NCI-H510A (cell line): ENCODE data around the gene MXD4.
"Not testable (repeated sequence)": the region's sequence is repeated elsewhere in the genome, so short reads cannot be mapped to it uniquely, and the experiment has no call there.

Source experiments
- DNase-seq: peaks from one replicate; lab custom pipeline; 2025; lab: John Stamatoyannopoulos, UW

The MXD4 gene

DNA sequence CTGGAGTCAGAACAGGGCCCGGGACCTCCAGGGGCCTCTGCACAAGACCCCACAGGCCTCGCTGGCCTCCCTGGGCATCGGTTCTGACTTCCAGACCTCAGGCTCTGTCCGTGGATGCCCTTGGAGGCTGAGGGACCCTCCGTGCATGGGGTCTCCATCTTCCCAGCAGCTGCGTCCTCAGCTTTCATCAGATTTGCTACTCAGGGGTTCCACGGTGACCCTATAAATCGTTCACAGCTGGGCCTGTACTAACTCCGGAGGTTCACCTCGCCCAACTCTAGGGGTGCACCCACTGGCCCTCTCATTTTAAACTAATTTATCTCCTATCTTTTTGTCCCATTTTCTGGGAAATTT lies 13.1 kb upstream of the MXD4 start:
- not testable (repeated sequence) for DNase-seq

DNA sequence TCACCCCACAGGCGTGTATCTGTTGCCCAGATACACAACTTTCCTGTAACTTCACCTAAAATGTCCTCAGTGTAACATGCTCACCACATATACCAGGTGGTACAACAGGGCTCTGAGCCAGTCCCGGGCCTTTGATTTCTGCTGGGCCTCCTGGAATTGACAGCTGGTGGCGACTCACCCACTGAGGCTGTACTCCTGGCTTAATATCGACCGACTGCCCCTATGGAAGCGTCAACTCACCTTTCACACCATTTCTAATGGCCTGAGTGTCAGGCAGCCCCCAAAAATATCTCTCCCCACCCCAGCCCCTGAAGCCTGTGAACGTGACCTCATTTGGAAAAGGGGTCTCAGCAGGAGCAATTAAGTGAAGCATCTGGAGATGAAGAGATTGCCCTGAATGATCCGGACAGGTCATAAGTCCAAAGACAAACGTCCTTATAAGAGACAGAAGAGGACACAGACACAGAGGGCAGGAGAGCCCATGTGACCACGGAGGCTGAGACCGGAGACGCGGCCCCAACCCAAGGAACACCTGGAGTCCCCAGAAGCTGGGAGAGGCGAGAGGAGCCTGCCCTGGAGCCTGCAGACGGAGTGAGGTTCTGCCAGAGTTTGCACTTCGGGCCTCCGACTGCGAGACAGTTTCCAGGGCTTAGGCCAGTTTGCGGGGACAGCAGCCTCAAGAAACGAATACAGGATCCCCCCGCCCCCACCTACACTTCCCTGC lies 12.6 kb upstream of the MXD4 start:
- DNase-seq = no peak

DNA sequence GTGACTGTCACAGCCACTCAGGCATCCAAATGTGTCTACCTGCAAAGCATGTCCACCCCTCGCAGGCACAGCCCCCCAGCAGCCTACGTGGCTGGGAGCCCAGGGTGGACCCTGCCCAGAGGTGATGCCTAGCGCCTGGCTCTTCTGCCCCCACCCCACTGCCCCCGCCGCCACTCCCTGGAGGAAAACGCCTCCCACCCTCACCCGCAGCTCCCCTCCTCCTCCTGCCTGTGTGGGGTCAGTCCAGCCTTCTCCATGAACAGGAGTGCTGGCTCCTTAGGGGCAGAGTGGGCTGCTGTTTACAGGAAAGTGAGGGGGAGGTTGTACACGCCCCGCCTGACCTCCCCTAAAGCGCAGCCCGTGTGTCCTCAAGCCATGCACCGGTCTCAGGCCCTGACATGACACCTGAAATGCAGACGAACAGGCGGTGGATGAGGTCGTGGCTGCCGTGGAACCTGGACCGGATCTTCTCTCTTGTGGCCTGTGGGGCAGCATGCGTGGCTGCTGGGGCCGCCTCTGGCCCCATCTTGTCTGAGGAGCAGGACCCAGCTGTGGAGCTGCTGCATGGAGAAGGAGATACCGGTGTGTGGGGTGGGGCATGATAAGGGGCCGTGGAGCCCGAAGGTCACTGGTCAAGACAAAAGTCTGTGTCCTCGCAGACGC lies 11.9 kb upstream of the MXD4 start:
- DNase-seq = no peak

DNA sequence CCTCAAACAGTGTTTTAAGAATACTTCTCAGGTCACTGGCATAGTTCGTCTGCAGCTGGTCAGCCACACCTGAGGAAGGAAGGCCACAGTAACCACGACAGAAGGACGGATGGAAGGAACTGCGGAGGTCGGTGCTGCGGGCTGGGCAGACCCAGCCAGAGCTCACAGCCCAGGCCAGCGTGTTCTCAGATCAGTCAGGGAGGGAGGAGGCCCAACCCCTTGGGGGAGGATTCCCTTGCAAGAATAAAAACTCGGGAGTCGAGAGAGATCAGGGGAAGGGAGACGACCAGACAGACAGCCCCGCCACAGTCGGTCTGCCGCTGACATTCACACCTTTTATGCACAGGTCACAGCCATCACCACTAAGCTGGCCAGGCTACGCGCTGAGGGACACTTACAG lies 11.3 kb upstream of the MXD4 start:
- no peak for DNase-seq

DNA sequence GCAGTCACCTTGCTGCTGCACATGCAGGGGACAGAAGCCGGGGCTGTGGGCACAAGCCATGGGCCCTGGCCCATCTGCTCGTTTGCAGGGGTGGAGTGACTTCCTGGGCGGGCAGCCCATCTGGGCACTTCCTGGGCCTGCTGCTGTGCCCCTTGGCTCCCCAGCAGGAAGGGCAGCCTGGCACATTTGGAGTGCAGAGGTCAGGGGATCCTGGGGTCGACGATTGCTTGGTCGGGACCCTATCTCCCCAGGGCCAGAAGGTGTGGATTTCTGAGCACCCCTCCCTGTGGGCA lies 10.9 kb upstream of the MXD4 start:
- DNase-seq = no peak

DNA sequence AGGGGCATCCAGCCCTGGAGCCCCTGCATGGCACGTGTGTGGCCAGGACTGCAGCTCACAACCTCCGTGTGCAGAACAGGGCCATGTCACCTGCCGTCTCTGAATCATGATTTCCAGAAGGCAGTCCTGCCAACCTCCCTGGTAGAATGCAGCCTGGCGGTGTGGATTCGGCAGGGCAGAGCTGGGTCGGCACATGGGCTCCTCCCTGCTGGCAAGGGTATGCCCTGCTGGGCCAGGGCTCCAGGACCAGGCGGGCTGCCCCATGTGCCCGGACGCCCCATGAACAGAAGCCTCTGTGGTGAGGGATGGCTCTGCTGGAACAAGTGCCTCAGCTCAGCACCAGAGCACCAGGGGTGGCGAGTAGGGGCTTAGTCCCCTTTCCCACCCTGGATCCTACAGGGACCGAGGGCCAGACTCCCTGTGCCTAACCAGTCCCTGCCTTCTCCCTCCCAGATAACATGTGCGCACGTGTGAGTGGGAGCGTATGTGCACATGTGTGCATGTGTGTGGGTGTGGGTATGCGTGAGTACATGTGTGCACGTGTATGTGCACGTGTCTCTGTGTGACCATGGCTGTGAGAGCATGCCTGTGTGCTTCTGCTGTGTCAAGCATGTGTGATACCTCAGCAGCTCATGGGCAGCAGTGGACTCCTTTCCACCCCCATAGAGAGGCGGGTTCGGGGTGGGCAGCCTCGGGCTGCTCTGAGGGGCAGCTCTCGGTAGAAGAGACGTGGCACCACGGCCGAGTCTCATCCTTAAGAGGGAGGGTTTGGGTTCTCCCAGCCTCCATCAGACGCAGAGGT lies 10.3 kb upstream of the MXD4 start:
- no peak for DNase-seq

DNA sequence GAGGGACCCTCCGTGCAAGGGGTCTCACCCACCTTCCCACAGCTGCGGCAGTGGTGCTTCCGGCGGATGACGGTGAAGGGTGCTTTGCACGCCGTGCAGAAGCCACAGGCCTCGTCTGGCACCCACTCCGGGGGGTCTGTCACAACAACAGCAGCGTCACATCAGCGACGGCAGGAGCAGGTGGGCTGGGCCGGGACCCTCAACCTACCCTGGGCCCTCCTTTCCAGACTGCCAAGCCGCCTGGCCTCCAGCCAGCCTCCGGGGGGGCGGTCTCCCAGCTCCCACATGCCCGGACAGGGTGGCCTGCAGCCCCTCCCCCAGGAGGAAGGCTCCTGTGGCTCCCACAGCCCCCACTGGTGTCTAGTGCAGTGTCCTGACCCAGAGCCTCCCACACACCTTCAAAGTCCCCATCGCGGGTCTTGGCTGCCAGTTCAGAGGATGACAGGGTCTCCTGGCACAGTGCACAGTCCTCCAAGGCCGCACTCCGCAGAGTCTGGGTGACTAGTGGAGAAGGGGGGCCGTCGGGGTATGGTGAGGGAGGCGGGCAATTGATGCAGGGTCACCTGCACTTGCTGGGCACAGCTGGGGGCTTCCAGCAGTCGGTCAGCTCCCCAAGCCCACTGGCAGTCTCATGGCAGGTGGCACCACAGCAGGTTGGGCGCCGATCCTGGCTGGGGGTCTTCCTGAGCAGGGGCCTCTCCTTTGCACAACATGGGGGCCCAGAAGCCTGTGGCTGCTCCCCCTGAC lies 9.5 kb upstream of the MXD4 start:
- DNase-seq = no peak

DNA sequence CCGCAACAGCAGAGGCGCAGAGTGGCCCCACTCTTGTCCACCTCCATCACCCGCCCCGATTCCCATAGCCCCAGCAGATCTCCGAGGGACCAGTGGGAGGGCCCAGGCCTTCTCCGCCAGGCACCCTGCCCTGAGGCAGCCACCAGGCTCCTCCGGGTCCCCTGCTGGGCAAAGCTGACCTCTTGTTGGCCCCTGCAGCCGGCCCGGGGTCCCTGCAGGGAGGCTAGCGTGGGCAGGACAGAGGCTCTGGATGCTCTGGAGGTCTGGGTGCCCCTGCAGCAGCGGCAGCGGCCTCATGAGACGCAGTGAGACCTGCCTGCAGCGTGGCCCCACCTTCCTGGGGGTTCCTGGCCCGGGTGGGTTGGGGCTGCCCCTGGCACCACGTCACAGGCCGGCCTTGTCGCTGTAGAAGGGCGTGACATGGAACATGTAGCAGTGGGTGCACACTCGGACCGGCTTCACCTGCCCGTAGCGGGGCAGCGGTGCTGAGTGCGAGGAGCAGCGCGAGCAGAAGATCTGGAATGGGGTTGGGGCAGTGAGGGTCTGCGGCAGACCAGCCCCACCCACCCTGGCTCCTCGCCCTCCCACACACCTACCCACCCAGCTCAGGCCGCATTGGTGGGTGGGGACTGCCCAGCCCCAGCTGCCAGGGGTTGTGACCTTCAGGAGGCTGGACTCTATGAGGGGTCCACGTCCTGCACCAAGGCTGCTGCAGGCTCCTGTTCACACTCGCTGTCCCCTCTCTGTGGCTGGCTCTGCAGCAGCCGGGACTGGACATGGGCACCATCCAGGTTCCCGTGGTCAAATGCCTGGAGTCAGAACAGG lies 8.6 kb upstream of the MXD4 start:
- DNase-seq = no peak

DNA sequence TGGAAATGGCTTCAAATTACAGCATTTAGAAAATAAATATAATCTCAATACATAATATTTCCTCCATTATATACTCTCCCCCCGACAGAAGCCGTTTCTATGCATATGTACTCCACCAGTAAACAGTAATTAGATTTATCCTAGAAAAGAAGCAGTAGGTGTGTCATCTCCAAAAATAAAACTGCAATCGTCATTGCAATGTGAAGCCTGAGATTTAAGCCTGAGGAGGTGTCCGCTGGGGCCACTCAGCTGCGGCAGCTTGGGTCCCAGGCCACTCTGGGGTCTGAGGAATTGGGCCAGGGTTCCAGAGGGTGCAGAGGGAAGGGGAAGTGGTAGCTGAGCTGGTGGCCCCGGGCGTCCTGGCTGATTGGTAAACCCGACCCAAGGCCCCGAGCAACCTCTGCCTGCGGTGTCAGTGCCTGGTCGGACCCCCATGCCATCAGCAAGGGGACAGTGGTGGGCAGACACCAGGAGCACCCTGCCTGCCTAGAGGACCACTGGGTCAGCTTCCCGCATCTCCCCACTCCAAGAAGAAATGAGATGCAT lies 7.8 kb upstream of the MXD4 start:
- DNase-seq = no peak

DNA sequence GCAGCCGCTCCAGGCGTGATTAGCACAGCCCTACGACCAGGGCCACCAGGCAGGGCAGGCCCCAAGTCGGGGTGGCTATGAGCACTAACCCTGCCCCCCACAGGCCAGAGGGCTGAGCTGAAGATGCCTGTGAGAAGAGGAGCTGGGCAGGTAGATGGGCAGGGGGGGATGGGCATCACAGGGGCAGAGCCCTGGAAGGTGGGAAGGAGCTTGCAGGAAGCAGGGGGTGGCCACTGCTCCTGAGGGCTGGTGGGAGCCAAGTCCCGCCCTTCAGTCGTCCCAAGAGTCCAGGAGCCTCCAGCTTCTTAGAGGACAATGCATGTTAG lies 7.3 kb upstream of the MXD4 start:
- DNase-seq = no peak

DNA sequence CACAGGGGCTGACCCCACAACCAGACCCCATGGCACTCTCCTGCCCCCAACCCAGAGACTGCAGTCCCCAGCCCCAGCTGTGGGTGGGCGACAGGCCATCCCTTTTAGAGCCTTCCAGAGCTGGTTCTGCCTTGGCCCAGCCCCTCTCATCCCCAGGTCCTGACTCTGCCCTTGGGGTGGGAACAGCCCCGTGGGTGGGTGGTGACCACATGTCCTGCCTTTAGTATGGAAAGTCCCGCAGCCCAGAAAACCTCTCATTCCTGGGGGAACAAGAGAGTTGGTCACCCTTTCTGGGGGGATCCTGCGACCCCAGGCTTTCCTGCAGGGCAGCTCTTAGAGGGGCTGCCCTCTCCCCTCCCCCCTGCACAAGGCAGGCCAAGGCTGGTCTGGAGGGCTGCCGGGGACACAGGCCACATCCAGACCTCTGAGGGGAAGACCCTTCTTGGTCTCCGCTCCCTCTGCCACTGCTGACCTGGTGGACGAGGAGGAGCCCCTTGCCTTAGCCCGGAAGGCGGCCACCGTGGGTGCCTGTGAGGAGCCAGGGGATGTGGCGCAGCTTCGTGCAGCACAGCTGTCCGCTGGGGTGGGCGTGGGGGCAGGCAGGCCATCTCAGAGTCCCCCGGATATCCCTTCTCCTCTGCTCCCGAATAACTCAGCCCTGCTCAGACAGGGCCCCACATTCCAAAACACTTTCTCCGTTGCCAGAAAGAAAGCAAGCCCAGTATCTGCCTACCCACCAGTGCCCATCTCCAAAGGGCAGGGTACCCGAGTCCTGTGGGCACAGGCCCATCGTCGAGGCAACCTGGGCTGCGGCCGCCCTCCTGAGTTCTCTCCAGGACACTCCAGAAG lies 6.7 kb upstream of the MXD4 start:
- DNase-seq = no peak

DNA sequence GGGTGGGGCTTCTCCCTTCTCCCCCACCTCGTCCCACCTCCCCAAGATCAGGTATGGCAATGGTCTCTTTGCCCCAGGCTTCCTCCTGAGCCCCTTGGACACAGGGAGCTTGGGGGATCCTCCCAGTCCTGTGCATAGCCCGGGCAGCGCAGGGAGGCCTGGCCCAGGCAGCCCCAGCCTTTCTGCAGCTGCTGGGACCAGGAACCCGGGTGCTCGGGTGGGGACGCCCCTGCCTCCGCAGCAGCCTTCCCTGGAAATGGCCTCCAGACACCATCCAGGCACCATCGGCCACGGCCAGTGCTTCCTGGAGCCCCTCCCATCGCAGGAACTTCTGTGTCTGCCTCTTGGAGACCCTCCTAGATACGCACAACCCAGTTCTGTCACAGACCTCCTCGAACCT lies 5.9 kb upstream of the MXD4 start:
- no peak for DNase-seq

DNA sequence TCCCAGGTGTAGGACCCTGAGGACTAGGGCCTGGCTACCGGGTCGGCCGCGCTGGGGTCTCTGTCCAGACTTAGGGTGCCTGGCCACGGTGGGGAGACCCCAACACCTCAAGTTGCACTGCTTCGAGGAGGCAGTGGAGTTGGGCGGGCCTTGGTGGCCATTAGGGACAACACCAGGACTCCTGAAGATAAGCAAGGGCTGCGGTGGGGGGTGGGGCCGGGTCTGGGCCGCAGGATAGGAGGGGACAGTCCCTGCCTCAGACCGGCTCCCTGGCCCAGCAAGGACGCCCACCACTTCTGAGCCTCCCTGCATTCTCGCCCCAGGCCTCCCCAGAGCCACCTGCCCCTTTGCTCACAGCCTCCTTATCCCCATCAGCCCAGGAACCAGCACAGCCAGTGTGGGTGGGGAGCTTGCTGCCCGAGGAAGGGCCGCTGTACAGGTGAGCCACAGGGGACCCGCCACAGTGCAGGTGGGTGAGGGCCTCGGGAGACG lies 5.5 kb upstream of the MXD4 start:
- no peak for DNase-seq

DNA sequence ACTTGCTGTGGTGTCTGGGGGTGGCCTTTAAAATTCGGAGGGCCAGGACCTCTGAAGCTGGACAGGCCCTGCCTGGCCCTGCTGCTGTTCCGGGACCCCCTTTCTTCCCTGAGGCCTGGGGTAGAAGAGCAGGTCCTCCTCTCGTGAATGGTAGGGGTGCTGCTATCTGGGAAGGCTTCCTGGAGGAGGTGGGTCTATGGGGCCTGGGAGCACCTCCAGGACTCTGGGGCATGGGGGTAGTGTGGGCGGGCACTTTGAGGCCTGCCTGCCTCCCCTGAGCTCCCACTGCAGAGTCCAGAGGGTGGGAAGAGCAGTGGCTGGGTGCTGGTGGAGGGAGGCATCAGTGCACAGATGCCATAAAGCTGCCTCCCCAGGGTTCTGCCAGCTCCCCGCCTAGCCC lies 4.9 kb upstream of the MXD4 start:
- DNase-seq = no peak

DNA sequence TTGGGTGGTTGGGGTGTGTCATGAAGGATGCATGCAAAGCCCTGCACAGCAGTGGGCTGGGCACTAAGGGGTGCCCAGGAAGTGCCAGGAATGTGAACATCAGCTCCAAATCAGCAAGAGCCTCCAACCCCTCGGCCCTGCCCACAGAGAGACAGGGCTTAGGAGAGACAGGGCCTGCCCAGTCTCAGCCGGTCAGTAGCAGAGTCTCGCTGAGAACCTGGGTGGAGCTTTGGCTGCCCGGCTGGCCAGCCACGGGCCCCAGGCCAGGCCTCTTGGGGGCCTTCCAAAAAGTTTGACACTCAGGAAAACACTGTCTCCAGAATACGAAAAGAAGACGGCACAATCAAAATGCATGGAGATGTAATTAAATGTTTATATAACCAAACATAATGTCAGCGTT lies 4.3 kb upstream of the MXD4 start:
- no peak for DNase-seq

DNA sequence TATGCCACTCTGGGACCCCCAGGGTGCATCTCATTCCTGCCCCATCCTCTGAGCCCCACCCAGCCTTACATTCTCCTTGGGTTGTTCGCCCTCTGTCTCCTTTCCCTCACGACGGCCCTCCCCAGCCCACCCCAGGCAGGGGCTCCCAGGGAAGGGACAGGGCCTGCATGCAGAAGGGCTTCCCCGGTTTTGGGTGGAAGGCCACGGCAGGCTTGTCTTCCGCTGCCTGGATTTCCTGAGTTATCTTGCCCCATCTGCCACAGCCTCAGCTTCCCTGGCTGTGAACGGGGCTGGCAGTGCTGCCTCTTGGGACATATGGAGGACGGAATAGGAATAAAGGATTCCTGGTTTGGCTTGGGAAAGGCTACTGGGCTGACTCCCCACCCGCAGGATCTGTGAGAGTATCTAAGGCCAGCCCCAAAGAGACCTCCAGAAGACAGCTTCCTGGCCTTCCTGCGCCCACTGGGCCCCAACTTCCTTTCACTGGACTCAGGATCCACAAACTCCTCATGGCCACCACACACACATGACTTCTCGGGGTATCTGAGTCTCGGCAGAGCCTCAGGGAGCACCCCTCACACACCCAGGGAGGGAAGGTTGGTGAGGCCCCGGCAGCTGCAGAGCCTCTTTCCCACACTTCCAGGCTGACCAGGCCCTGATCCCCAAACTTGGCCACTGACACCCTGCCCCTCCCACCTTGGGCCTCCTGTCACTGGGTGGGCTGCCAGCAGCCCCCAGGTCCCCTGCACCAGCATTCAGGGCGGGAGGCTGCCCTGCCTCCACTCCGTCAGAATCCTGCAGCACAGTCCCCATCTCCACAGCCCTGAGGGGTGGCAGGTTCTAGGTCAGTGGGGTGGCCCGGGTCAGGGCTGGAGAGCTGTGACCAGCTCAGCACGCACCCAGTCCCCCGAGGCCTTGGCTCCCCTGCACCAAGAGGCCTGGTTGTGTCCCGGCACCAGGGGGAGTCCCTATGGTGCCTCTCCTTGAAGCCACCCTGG lies 3.5 kb upstream of the MXD4 start:
- no peak for DNase-seq

DNA sequence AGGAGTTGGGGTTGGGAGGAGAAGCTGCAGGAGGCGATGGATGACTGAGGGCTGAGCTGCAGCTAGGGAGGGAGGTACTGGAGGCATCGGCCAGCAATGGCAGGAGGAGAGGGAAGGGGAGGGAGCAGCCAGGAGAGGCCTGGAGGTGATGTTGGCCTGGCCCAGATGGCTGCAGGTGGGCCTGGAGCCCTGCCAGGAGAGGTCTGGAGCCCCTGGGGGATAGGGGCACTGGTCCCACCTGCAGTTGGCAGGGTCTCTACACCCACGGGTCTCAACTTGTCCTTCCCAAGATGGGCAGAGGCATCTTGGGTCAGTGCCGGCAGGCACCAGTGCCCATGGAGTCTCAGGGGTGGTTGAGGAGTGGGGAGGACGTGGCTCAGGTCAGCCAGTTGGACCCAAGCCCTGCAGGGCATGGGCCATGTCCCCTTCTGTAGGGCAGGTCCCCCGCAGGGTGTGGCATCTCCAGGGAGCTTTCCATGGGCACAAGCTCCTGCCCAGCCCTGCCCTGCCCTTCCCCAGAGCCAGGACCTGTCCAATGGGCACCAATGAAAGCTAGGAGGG lies 2.7 kb upstream of the MXD4 start:
- no peak for DNase-seq

DNA sequence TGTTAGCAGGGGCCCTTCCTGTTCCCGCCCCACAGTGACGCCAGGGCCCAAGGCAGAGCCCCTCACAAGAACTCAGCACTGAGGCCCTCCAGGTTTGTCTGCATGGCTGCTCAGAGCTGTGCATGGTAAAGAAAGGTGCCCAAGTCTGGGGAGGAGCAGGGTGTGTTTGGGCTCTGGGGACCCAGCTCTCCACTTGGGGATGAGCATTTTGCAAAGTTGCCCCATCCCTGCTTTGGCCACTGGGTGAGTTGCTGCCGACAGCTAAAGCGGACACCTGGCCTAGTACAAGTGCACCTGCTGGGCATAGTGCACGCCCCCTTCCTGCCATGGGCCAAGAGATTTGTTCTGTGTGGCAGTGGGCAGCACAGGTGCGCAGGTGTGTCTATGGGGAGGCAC lies 2.0 kb upstream of the MXD4 start:
- peak; percentile 35 for DNase-seq

DNA sequence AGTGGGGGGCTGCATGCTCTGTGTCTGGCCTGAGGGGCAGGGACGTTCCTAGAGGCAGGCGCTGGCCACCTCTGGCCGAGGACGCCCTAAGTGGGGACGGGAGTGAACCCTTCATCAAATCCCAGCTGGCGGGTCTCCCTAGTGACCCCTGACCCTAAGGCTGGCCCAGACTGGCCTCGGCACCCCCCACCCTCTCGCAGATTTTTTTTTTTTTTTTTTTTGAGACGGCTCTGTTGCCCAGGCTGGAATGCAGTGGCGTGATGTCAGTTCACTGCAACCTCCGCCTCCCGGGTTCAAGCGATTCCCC lies 988 bp upstream of the MXD4 start:
- DNase-seq = no peak
